A549 (cell line): ENCODE results near the gene TRABD2B. TPM values are rescaled to one million over a fixed set of nuclear protein-coding genes. Genes with fewer than 3 reads are reported as not detected.

ENCODE experiments used
- ATAC-seq, 2 experiments: fragments of 200-7000 bp in 1 of 2; fragments of >200 bp in 1 of 2; cut with Nextera tagmentation in 1 of 2; cut with Tn5 transposase in 1 of 2; 3 replicates each; pipeline versions ENCODE4 v1.8.0 to v1.9.1; 2018 to 2020; ENCODE audit warnings: mild to moderate bottlenecking in 1 of 2, moderate library complexity in 1 of 2
- CTCF ChIA-PET: fragments of 300-600 bp; sonication (Branson Sonifier 250); formaldehyde crosslinking; extraction: SDS; loops from one replicate; lab custom pipeline; 2021; ENCODE audit warnings: antibody characterized with exemption, inconsistent platforms; lab: Yijun Ruan, JAX
- POLR2A ChIA-PET: fragments of 350-600 bp; formaldehyde crosslinking; extraction: SDS; loops from one replicate; lab custom pipeline; 2021; ENCODE audit warnings: antibody characterized with exemption, inconsistent platforms; lab: Yijun Ruan, JAX
- DNase-seq, 2 experiments: peaks; one replicate each; pipeline versions ENCODE4 v3.0.0 to v3.0.0-alpha.2; 2011 to 2016; ENCODE audit warnings: low read depth in 1 of 2, low spot score in 1 of 2
- FAIRE-seq: peaks from 2 replicates; lab custom pipeline; 2011; peaks lifted over from hg19 to GRCh38; lab: Jason Lieb, UNC
- H3K27ac ChIP-seq, 2 experiments: fragments of >200 bp; sonication (Bioruptor Twin); formaldehyde crosslinking; 3 replicates each; pipeline ENCODE4 v1.5.1; 2016 to 2017
- H3K4me1 ChIP-seq: fragments of >200 bp; sonication (Bioruptor Twin); formaldehyde crosslinking; 3 replicates; pipeline ENCODE4 v1.6.1; 2016
- H3K4me2 ChIP-seq: fragments of >200 bp; sonication (Bioruptor Twin); formaldehyde crosslinking; 3 replicates; pipeline ENCODE4 v1.6.1; 2016
- H3K4me3 ChIP-seq: fragments of >200 bp; sonication (Bioruptor Twin); formaldehyde crosslinking; 3 replicates; pipeline ENCODE4 v1.5.1; 2016
- H3K9me3 ChIP-seq: fragments of >200 bp; sonication (Bioruptor Twin); formaldehyde crosslinking; 3 replicates; pipeline ENCODE4 v1.6.1; 2016
- ATOH8 ChIP-seq: fragments of 250-450 bp; sonication (Bioruptor Pico); IDR thresholded peaks from 2 replicates; pipeline ENCODE4 v1.5.0; 2020; ENCODE audit warnings: low read depth, mild to moderate bottlenecking, moderate library complexity
- CEBPB ChIP-seq, 2 experiments: fragments of >200 bp in 1 of 2; sonication (Bioruptor Twin) in 1 of 2; formaldehyde crosslinking in 1 of 2; IDR thresholded peaks; 2 replicates each; pipeline ENCODE4 v1.6.1; 2012 to 2016
- EP300 ChIP-seq, 2 experiments: fragments of >200 bp; sonication (Bioruptor Twin); formaldehyde crosslinking; IDR thresholded peaks; 2 replicates in 1 of 2; 3 replicates in 1 of 2; pipeline ENCODE4 v1.6.1; 2016 to 2017
- ESRRA ChIP-seq: fragments of 150-350 bp; IDR thresholded peaks from 2 replicates; pipeline ENCODE4 v1.6.1; 2014; ENCODE audit warnings: mild to moderate bottlenecking, low read length, borderline replicate concordance
- FOSB ChIP-seq: fragments of 250-450 bp; sonication (Bioruptor Pico); IDR thresholded peaks from 2 replicates; pipeline ENCODE4 v1.5.0; 2020; ENCODE audit warnings: mild to moderate bottlenecking, moderate library complexity
- FOXS1 ChIP-seq: fragments of 250-450 bp; sonication (Bioruptor Pico); IDR thresholded peaks from 2 replicates; pipeline ENCODE4 v1.5.0; 2020; ENCODE audit warnings: mild to moderate bottlenecking, moderate library complexity
- GATA3 ChIP-seq: IDR thresholded peaks from 2 replicates; pipeline ENCODE4 v1.6.1; 2012; ENCODE audit warnings: borderline replicate concordance
- HMGXB4 ChIP-seq: fragments of 250-450 bp; sonication (Bioruptor Pico); IDR thresholded peaks from 2 replicates; pipeline ENCODE4 v1.5.0; 2021; ENCODE audit warnings: mild to moderate bottlenecking, moderate library complexity, borderline replicate concordance
- JUNB ChIP-seq: fragments of >200 bp; sonication (Bioruptor Twin); formaldehyde crosslinking; IDR thresholded peaks from 2 replicates; pipeline ENCODE4 v1.6.1; 2016
- NR3C1 ChIP-seq: fragments of >200 bp; sonication (Bioruptor Twin); formaldehyde crosslinking; IDR thresholded peaks from 3 replicates; pipeline ENCODE4 v1.6.1; 2017
- POLR2AphosphoS2 ChIP-seq: conservative IDR thresholded peaks from 2 replicates; pipeline ENCODE4 v1.6.1; 2012; ENCODE audit warnings: low read length, improper control_type of control experiment, inconsistent platforms
- RARB ChIP-seq: fragments of 250-450 bp; sonication (Bioruptor Pico); IDR thresholded peaks from 2 replicates; pipeline ENCODE4 v1.8.0; 2021; ENCODE audit warnings: mild to moderate bottlenecking, moderate library complexity
- RCOR1 ChIP-seq: fragments of 150-350 bp; IDR thresholded peaks from 2 replicates; pipeline ENCODE4 v1.6.1; 2014; ENCODE audit warnings: antibody characterized with exemption, low read length, low read depth
- SMC3 ChIP-seq: fragments of >200 bp; sonication (Bioruptor Twin); formaldehyde crosslinking; IDR thresholded peaks from 3 replicates; pipeline ENCODE4 v1.6.1; 2018; ENCODE audit warnings: inconsistent platforms
- SREBF2 ChIP-seq: fragments of 450-650 bp; IDR thresholded peaks from 2 replicates; pipeline ENCODE4 v1.6.1; 2014; ENCODE audit warnings: mild to moderate bottlenecking, moderate library complexity
- ZC3H11A ChIP-seq: fragments of 450-650 bp; IDR thresholded peaks from 2 replicates; pipeline ENCODE4 v1.6.1; 2014; ENCODE audit warnings: antibody characterized with exemption, mild to moderate bottlenecking
- ZNF302 ChIP-seq: fragments of 250-450 bp; sonication (Bioruptor Pico); IDR thresholded peaks from 2 replicates; pipeline ENCODE4 v1.9.0; 2021; ENCODE audit warnings: inconsistent platforms, mild to moderate bottlenecking, moderate library complexity
- WGBS: methylation state at CpG from one replicate; pipeline ENCODE4 v1.1.6; 2017; ENCODE audit errors: missing lambda C conversion rate; 5-methylcytosine and 5-hydroxymethylcytosine counted together
- polyA plus RNA-seq, 4 experiments: library from polyadenylated mRNA; depleted of rRNA in 3 of 4; stranded (reverse); fragments of >200 nt; fragmentation: RNase III in 1 of 4; extraction: RNeasy Plus Mini Kit Qiagen cat#74134 plus additional on column Dnase treatment in 1 of 4; gene quantifications; 2 replicates in 3 of 4; 3 replicates in 1 of 4; pipeline ENCODE4 v1.2.3, GENCODE V29; 2011 to 2017
- TF ChIP-seq, protein P1 (sequence below): IDR thresholded peaks from 2 replicates; pipeline ENCODE4 v1.6.1; 2012; ENCODE audit warnings: low read depth, borderline replicate concordance
- TF ChIP-seq, protein P2 (sequence below): fragments of 150-350 bp; IDR thresholded peaks from 2 replicates; pipeline ENCODE4 v1.6.1; 2014; ENCODE audit warnings: low read depth, mild to moderate bottlenecking, low read length

TRABD2B gene
- polyA plus RNA-seq, 2 of the 4 experiments (the other 2 are of a cell fraction), result 0.04 to 0.21 TPM

- no peak overlapping the region for H3K27ac ChIP-seq
- no peak overlapping the region for H3K4me2 ChIP-seq
- WGBS, result 61% methylated on average over 12 of the region's 16 CpGs
- CTCF ChIA-PET, result no interaction called here
- no peaks in the 10 kb centered on the region for H3K4me1 ChIP-seq
- ATAC-seq, result no peak
- TF ChIP-seq FOXS1 (CRISPR knock-in tag), result no peak
- no peak for TF ChIP-seq ZNF302
- TF ChIP-seq HMGXB4 (CRISPR knock-in tag), result no peak
- TF ChIP-seq, protein P1, sequence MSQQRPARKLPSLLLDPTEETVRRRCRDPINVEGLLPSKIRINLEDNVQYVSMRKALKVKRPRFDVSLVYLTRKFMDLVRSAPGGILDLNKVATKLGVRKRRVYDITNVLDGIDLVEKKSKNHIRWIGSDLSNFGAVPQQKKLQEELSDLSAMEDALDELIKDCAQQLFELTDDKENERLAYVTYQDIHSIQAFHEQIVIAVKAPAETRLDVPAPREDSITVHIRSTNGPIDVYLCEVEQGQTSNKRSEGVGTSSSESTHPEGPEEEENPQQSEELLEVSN, result no peak
- no peak for TF ChIP-seq ATOH8
- no peak for TF ChIP-seq ZC3H11A
- no peak for TF ChIP-seq NR3C1
- no peak for TF ChIP-seq RCOR1
- TF ChIP-seq EP300 (IDR thresholded peaks at IDR 0.05), result no peak
- no peak for TF ChIP-seq JUNB
- no peak for TF ChIP-seq CEBPB (IDR thresholded peaks at IDR 0.05)
- TF ChIP-seq ESRRA, result no peak
- no peaks in the 10 kb centered on the region for H3K9me3 ChIP-seq
- H3K4me3 ChIP-seq, result no peak overlapping the region
- FAIRE-seq, result no peak
- DNase-seq, result no peak
- POLR2A ChIA-PET, result no interaction called here
Observed at GRCh38 chr1:47838562-47839432, 158.4 kb downstream of the TRABD2B start.

- H3K4me3 ChIP-seq, result no peak overlapping the region
- no peak overlapping the region for H3K4me2 ChIP-seq
- H3K4me1 ChIP-seq, result no peaks in the 10 kb centered on the region
- no peak overlapping the region for H3K27ac ChIP-seq
- CTCF ChIA-PET, result no interaction called here
- DNase-seq (no peak), ATAC-seq (no peak), FAIRE-seq (no peak)
- POLR2A ChIA-PET, result no interaction called here
- TF ChIP-seq SREBF2 (no peak), GATA3 (no peak), FOSB (CRISPR knock-in tag) (no peak), RCOR1 (no peak), POLR2AphosphoS2 (no peak), SMC3 (no peak), RARB (no peak)
- TF ChIP-seq, protein P2, sequence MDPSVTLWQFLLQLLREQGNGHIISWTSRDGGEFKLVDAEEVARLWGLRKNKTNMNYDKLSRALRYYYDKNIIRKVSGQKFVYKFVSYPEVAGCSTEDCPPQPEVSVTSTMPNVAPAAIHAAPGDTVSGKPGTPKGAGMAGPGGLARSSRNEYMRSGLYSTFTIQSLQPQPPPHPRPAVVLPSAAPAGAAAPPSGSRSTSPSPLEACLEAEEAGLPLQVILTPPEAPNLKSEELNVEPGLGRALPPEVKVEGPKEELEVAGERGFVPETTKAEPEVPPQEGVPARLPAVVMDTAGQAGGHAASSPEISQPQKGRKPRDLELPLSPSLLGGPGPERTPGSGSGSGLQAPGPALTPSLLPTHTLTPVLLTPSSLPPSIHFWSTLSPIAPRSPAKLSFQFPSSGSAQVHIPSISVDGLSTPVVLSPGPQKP, result no peak
- WGBS, result 38% methylated on average over 5 of the region's 5 CpGs
- H3K9me3 ChIP-seq, result no peaks in the 10 kb centered on the region
Observed at GRCh38 chr1:47837866-47838561, 159.2 kb downstream of the TRABD2B start.
